Activated naive CD4-positive, alpha-beta T cell treated with anti-CD3 and anti-CD28 coated beads, Interleukin-2, amount 50 U/mL, for 16 hours (primary cell): Measurements from ENCODE around the gene RHEBL1.
A peak's percentile ranks its signal among the peaks of the same experiment; 100 is the strongest.
"Not testable (repeated sequence)": the region's sequence is repeated elsewhere in the genome, so short reads cannot be mapped to it uniquely, and the experiment has no call there.

ENCODE experiments used
- DNase-seq: peaks from one replicate; pipeline ENCODE4 v3.0.0-alpha.2; 2020

Gene RHEBL1

GRCh38 chr12:49089821-49090773, 20.3 kb upstream of the RHEBL1 start:
- DNase-seq = peak; percentile 39

DNA sequence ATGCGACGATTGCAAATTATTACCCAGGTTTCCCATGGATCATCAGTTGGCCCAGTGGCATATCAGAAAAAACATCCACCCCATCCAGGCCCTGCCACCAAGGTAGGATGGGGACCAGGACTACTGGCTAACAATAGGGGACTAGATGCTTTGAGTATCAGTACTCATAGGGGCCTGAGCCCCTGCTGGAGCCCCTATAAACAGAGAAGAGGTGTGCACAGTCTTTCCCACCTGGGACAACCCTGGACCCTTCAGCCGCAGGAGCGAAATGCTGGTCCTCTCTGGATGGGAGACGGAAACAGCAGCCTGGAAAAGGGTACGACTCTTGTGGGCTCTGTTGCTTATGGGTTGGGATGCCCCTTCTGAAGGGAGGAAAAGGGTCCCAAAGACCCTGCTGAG, 19.2 kb upstream of the RHEBL1 start:
- DNase-seq = no peak

DNA sequence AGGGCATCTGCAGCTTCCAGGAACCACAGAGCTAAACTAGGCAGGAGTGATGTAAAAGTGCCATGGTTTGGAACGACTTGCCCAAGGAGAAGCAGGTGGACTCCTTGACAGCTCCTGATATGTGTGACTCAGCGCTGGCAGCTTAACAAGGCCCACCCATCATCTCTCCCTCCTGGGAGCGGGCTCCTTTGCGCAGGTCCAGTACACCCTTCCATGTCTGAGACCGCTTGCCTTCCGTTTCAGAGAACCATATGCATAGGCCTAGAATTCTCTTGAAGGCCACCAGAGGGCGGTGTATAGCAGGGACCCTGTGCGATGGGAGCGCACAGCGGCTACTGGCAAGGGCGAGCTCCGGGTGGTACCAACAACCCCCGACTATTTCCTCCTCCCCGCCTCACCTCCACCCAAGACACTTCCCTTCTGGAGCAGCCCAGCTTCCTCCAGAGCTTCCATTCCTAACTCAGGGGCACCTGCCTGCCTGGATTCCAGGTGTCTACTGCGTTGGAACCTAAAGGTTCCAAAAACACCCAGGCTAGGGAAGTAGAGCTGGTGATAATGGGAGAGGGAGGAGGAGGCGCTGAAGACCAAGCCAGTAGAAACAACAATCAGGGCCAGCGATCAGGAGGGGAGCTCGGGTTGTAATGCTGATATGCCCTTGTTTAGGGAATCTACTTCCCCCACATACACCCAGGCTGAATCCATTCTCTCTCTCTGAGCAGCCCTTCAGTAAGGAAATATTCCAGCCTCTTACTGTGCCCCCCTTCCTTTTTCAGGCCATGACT, 18.6 kb upstream of the RHEBL1 start:
- DNase-seq = peak; percentile 64

DNA sequence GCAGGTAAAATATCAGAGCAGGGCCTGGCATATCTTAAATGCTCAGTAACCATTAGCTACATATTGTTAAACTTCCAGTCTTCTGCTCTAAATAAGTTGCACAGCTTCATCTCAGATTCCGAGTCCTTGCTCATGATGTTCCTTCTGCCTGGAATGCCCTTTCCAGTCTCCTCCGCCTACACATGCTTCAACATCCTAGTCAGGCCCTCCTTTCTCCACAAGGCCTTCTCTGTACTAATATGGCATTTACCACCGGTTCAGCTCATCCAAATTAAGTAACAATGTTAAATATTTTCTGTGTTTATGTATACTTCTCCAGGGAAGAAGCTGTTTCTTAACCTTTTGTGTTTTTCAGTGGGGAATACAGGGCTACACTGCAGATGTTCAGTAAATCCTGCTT, 16.3 kb upstream of the RHEBL1 start:
- no peak for DNase-seq

DNA sequence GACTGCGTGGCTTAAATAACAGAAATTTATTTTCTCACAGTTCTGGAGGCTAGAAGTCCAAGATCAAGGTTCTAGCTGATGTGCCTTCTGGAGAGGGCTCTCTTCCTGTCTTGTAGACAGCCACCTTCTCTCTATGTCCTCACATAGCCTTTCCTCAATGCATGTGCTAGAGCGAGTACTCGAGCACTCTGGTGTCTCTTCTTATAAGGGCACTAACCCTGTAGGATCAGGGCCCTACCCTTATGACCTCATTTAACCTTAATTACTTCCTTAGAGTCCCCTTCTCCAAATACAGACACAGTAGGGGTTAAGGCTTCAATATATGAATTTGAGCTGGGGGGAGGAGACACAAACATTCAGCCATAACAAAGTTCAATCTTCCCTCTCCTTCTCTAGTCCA, 14.7 kb upstream of the RHEBL1 start:
- no peak for DNase-seq

GRCh38 chr12:49079793-49080192, 10.0 kb upstream of the RHEBL1 start:
- DNase-seq = no peak

DNA sequence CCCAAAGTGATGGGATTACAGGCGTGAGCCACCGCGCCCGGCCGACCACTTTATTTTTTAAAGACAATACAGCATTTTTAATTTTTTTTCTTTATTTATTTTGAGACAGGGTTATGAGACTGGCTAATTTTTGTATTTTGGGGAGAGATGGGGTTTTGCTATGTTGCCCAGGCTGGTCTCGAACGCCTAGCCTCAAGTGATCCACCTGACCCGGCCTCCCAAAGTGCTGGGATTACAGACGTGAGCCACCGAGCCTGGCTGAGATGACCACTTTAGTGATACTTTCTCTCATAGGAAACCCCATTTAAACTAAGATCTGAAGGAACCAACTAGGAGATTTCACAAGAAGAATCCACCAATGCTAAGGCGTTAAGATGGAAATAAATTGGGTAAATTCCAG, 1.2 kb upstream of the RHEBL1 start:
- DNase-seq = no peak

DNA sequence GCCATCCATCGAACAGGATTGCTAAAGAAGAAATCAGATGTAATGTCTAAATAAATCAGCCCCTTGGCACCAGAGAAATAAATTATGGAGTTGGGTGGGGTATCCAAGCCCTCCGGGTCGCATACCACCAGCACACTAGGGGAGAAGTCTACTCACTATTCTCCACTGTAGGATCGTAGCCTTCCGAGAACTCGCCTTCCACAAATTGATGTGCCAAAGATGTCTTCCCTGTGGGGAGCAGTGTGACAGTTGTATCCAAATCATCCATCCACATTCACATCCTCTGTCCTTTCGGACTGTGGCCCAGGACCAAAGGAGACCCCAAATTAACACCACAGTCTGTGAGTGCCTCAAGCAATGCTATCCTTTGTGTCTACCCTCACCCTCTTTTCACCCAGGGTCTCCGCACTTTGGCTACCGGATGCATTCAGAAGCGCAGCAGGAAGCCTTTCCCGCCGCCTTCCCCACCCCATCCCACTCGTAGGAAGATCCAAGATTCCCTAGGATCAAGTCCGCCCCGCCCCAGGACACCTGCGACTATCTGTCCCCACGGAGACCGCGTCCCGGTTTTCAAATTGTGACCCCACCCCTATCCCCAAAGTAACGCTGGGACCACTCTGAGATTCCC, 786 bp downstream of the RHEBL1 start:
- DNase-seq = no peak

DNA sequence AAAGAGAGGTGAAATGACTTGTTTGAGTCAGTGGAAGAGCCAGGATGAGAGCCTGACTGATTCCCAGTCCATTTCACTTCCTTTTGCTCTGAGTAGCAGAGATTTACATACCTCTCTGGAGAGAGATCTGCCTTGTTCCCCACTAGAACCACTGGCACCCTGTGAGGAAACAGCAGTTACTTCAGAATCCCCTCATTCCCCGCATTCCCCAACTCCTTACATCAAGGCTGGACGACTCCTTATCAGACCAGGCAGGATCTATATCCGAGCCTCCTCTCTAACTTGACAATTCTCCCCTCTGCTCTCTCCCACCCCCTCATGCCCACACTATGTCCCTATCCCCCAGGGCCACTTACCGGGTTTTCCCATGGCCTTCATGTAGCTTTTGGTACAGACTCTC, 3.7 kb downstream of the RHEBL1 start:
- no peak for DNase-seq

DNA sequence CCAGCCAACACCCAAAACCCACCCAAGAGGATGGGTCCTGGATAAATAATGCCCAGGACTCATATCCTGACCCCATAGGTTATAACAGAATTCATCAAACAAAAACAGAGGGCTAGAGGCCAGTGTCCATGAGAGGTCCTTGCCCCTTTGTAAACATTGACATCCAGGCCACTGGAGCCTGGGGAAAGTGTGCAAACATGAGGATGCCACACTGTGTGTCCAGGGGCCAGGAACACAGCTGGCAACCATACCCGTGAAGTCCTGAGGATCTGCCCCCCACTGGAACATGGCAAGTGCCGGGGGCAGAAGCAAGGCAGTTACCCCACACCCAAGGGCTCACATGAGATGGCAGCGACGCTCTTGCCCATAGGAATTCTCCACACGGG, 5.0 kb downstream of the RHEBL1 start:
- no peak for DNase-seq

- DNase-seq = not testable (repeated sequence)
Measured at GRCh38 chr12:49061916-49062315, 7.9 kb downstream of the RHEBL1 start.

GRCh38 chr12:49061157-49061650, 8.6 kb downstream of the RHEBL1 start:
- DNase-seq = no peak

- peak; percentile 93 for DNase-seq
Measured at GRCh38 chr12:49060237-49061156, 9.3 kb downstream of the RHEBL1 start, which contains the start of gene KMT2D. TSS of gene KMT2D (minus strand) at chr12:49060794. CDS start at chr12:49055324, 5,470 bp downstream.

DNA sequence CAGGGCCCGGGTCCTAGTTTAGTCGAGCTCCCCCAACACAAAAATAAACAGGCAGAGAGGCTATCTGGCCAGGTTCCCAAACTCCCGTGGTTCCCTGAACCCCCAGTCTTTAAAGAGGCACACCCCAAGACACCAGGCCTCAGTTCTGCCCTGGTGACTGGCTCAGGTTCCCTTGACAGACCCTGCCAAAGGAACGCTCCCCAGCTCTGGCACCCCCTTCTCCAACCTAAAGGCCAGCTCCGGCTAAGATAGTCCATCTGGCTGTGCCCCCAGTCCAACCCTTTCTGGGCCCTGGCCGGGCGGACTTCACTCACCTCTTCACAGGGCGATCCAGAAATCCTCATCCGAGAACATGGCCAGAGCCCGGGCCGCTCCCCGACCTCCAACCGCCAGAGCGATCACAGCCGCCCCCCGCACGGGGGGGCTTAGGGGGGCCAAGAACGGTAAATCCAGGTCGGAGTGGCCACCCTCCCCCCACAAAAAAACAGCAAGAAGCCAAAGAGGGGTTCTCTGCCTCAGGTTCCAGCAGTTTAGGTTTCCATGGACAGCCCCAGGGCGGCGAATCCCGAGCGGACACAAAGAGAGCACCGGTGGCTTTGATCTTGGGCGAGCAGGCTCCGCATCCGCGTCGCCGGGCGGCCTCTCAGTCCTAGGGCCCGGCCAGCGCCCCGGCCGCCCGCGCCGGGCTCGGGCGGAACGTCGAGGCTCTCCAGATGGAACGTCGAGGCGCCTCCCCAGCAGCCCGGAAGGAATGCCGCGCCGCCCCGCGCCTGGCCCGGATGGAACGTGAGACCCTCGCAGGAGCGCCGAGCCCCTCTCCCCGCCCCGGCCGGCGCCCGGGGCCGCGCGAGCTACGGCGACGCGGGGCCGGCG, 10.2 kb downstream of the RHEBL1 start:
- DNase-seq = no peak

- DNase-seq = no peak
Measured at GRCh38 chr12:49059045-49059298, 10.8 kb downstream of the RHEBL1 start.

DNA sequence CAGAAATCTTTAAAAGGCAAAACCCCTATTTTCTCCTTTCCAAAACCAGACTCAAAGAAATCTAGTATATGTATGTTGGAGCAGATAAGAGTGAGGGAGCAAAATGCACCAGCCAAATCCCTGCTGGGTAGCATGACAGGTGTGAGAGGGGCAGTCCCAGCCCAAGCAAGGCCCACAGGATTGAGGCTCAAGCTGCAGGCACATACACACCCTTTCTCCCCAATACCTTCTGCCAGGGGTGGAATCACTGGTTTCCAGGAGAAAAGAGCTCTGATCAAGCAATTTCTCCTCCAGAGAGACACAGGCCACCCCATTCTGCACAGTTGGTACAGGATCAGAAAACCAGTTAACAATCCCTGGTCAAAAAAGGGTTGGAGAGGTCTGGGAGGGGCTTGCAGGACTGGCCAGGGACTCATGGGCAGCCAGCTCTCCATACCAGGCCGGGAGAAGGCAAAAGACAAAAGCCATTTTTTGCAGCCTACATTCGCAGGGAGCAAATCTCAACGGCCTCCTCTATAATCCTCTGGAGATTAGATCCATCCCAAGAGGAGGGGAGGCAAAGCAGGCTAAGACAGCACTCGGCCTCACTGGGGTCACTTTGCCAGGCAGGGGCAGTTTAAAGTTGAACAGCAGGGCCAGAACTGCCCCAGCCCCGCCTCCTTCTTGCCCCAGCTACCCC, 11.3 kb downstream of the RHEBL1 start:
- no peak for DNase-seq

DNA sequence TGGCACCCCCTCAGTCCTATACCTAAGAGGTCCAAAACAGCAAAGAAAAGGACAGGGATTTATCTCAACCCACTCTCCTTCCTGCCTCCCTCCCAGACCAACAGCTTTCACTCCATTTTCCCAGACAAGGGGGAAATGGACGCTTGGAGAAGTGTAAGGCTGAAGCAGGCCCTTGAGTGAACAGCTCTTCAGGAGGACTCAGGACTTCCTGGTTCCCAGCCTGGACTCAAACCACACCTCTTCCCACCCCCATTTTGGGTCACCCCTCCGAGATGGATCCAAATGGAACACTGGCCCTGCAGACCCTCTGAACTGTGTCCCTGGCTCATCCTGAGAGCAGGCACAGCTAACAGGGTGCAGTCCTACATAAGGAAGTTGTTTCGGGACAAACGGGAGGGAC, 11.9 kb downstream of the RHEBL1 start:
- no peak for DNase-seq

- DNase-seq = peak; percentile 41
Measured at GRCh38 chr12:49055978-49056754, 13.6 kb downstream of the RHEBL1 start.

- no peak for DNase-seq
Measured at GRCh38 chr12:49055092-49055491, 14.7 kb downstream of the RHEBL1 start.

DNA sequence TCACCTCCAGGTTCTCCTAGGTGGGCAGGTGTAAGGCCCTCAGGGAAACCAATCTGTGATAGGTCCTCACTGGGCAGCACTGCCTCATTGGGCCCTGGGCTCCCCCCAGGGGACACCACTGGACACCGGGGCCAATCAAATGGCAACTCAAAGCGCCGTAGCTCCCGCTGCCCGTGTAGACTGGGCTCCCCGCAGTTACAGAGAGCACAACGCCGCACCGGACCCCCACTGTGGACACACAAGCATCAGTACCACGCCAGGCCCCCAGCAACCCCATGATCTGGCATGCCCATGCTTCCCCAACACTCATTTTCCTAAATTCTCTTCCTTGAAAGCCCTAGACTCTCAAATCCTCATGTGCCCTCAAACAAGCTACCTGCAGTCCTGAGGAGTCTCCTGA, 15.3 kb downstream of the RHEBL1 start:
- no peak for DNase-seq
